Fibroblast of the aortic adventitia (primary cell): Measurements from ENCODE around the gene FUT9. TPM values are rescaled to one million over a fixed set of nuclear protein-coding genes. Genes with fewer than 3 reads are reported as not detected.

Source experiments
- DNase-seq: peaks from one replicate; pipeline ENCODE4 v3.0.0-alpha.2; 2010; ENCODE audit warnings: low read depth
- H3K4me3 ChIP-seq: 2 replicates; pipeline ENCODE4 v1.5.1; 2011; ENCODE audit warnings: low read depth, mild to moderate bottlenecking, control low read depth, low read length, moderate library complexity
- CTCF ChIP-seq: IDR thresholded peaks from 2 replicates; pipeline ENCODE4 v1.5.1; 2011; ENCODE audit warnings: mild to moderate bottlenecking, low read length, control low read depth, inconsistent platforms; ENCODE audit not compliant: insufficient read depth
- total RNA-seq: library from RNA; depleted of rRNA; stranded (reverse); fragments of >200 nt; gene quantifications from 2 replicates; pipeline ENCODE4 v1.2.3, GENCODE V29; 2012; ENCODE audit warnings: low replicate concordance

FUT9 gene
- total RNA-seq, 1 donor: under 0.01 TPM

- no peak overlapping the region for H3K4me3 ChIP-seq
- TF ChIP-seq CTCF: no peak
These were observed 42.3 kb downstream of the FUT9 start for GRCh38 chr6:96058082-96058481.

DNA sequence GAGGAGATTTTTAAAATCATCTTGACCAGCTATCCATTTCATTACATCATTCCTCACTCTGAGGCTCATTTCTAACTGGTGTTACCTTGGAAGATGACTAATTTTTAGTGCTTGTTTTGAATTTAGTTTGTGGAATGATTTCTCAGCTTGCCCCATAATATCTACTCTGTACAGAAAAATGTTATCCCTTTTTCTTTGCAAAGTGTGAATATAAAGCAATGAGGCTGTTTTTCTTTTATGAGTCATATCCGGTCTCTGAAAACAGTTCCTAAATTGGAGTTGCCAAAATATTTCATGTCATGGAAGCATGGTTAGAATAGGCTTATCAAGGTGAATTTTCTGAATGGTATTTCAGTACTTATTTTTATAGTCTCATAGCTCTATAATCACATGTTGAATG is 43.8 kb downstream of the FUT9 start:
- TF ChIP-seq CTCF: no peak
- DNase-seq: no peak
- no peak overlapping the region for H3K4me3 ChIP-seq

More at GRCh38 chr6:96058082-96058481, 42.3 kb downstream of the FUT9 start:
- DNase-seq: no peak

DNA sequence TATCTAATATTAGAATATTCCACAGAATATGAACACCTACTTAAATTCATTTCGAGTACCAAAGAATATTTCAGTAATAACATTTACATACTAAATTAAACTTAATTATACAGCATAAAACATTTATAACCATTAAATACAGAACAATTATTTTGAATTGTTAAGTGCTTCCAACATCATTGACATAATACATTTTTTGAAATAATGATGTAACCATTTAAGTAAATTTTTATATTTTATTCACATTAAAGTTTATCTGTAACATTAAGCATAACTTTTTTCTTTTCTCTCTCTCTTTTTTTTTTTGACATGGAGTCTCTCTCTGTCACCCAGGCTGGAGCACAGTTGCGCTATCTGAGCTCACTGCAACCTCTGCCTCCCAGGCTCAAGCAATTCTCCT is 44.5 kb downstream of the FUT9 start:
- no peak for TF ChIP-seq CTCF
- H3K4me3 ChIP-seq: no peak overlapping the region
- no peak for DNase-seq

- DNase-seq: no peak
- H3K4me3 ChIP-seq: no peak overlapping the region
- TF ChIP-seq CTCF: no peak
These were observed 49.4 kb downstream of the FUT9 start for GRCh38 chr6:96065213-96065612.

- DNase-seq: no peak
- no peak for TF ChIP-seq CTCF
- no peak overlapping the region for H3K4me3 ChIP-seq
These were observed 50.6 kb downstream of the FUT9 start for GRCh38 chr6:96066376-96066775.

DNA sequence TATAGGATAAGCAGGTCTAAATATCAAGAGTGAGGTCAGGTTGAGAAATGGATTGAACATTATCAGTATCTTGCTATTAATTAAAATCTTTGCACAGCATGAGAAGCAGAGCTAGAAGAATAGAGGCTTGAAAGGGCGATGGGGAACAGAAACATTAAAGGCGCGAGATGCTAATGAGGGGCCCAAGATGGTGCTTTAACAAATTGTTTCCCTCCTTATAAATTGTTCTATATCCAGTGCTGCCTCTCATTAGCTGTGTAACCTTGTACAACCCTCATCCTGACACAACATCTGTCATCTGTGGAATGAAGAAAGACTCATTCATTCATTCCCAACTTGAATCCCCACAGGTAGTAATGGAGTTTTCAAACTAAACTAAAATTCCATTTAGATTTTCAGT is 57.8 kb downstream of the FUT9 start:
- no peak for DNase-seq

More for the DNA sequence above, 57.8 kb downstream of the FUT9 start:
- no peak for TF ChIP-seq CTCF
- H3K4me3 ChIP-seq: no peak overlapping the region
